Bone marrow (tissue), 2 donors: ENCODE results near the gene PAQR4.

Experiments
- DNase-seq, 2 donors: peaks; one replicate each; lab custom pipeline; 2025; lab: John Stamatoyannopoulos, UW

Gene PAQR4

DNA sequence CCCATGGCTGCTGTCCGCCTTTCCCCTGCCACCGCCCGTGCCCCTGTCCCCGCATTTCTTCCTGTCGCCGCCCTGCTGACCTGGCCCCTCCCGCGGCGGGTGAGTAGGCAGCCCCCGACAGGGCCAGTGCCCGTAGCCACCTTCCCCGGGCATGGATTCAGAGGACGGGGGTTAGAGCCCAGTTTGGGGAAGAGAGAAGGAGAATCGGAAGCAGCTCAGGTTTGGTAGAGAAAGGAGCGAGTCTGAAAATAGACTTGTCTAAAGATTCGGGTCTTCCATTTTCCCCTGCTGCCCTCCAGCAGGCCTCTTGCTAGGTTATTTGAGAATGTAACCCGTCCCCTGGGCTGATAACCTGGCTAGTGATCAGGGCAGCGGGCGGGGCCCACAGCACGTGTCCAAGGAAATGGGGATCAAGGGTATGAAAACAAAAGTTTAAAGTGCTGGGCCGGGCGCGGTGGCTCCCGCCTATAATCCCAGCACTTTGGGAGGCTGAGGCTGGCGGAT, 35.7 kb downstream of the PAQR4 start:
- DNase-seq: no peak

DNA sequence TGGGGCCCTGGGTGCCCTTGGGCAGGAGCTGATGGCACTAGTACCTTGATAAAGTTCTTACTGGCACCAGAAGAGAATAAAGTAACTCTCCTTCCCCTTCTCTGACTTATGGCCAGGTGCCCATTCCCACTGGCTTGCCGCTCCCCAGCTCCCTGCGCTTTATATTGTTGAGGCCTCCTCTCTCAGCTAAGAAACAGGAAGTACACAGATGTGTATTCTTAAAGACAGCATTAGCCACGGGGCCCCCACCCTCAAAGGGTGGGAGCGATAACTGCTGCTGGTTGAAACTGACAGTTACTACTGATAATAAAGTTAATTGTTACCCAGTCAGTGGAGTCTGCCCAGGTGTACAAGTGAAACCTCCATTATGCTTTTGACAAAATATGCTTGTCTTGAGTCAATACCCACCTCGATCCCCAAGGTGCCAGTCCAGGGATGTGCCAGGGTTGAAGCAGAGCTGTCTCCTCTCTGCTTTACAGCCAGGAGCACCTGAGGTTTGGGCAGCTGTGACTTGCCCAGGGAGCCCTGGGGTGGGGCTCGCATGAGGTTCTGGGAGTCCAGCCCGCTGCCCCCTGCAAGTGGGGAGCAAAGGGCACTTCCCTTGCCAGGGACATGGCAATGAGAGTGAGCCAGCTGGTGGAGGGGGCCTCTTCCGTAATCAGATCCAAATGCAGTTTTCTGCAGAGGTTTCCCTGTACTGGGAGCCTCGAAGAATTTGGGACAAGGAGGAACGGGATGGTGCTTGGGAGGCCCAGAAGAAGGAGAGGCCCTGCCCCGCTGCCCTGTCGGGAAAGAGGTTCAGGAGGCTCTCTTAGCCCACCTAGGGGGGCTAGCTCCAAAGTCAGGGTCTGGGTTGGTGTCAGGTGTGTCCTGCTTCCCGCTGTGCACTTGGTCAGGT, 38.2 kb downstream of the PAQR4 start:
- no peak for DNase-seq

DNA sequence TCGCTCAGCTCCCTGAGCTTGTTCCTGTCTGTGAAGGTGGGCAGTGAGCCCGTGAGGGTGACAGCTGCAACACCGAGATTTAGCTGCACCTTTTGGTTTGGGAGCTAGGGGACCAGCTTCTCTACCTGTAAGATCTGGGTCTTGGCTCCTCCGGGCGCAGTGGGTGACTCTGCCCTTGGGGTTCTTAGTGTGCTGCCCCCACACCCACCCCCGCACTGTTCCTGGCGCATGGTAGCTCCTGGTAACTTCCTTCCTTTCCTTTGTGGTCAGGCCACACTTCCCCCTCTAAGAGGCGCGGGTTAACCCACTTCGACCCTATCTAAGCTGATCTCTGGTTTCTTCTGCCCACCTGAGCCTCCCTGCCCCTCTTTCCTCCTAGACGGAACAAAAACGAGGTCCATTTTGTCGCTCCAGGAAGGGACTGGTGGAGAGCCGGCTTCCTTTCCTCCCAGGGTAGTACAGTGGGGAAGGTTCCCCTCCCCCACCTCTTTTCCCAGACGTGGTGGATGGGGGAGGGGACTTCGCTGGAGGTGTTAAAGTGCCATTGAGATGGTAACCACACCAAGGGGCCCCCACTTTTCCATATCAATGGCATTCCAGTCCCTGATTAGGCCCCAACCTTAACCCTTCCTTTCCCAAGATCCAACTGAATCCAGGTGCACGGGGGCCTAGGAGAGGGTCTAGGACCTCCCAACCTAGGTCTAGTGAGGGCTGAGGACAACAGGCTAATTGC, 39.0 kb downstream of the PAQR4 start:
- peak in 1 of 2 donors; percentile 24 for DNase-seq

DNA sequence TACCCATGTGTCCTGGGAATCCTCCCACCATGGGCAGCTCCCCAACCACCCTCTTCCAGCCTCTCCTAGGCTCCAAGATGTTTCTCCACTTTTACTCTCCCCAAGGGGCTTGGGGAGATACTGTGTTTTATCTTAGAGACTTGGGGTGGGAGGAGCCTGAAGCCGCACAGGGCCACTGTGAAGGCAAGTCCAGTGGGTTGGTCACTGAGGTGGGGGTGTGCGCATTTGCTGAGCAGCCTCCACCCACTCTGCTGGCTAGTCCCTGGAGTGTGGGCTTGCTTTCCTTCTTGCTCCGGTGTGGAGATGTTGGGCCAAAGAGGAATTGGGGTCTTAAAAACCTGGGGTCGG, 39.5 kb downstream of the PAQR4 start:
- no peak for DNase-seq

- DNase-seq: no peak
These were observed 40.6 kb downstream of the PAQR4 start for GRCh38 chr16:3009568-3010390.

- no peak for DNase-seq
These were observed 41.4 kb downstream of the PAQR4 start for GRCh38 chr16:3010510-3010909.

DNA sequence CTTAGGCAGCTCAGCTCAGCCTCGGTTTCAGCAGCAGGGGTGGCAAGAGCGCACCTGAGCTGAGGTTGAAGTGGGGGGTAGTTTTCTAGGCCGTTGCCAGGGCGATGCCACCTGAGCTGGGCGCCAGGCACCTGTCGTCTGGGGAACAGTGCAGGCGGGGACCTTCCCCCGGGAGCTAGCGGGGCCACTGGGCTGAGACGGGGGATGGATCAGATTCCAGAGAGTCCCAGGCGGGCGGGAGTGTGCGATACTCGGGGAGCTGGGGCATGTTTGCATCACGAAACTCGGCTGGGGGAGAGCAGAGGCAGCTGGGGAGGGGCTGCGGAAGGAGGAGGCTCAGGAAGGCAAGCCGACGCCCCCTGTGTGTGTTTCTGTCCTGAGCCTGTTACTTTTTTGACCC, 43.1 kb downstream of the PAQR4 start:
- no peak for DNase-seq

- no peak for DNase-seq
These were observed 43.8 kb downstream of the PAQR4 start, which contains the start of gene CLDN9 for GRCh38 chr16:3012828-3013420. Gene CLDN9, plus strand, starts transcription at chr16:3012923. Its CDS starts 440 bp downstream, at chr16:3013363.

DNA sequence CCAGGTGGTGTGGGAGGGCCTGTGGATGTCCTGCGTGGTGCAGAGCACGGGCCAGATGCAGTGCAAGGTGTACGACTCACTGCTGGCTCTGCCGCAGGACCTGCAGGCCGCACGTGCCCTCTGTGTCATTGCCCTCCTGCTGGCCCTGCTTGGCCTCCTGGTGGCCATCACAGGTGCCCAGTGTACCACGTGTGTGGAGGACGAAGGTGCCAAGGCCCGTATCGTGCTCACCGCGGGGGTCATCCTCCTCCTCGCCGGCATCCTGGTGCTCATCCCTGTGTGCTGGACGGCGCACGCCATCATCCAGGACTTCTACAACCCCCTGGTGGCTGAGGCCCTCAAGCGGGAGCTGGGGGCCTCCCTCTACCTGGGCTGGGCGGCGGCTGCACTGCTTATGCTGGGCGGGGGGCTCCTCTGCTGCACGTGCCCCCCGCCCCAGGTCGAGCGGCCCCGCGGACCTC, 44.4 kb downstream of the PAQR4 start:
- no peak for DNase-seq

DNA sequence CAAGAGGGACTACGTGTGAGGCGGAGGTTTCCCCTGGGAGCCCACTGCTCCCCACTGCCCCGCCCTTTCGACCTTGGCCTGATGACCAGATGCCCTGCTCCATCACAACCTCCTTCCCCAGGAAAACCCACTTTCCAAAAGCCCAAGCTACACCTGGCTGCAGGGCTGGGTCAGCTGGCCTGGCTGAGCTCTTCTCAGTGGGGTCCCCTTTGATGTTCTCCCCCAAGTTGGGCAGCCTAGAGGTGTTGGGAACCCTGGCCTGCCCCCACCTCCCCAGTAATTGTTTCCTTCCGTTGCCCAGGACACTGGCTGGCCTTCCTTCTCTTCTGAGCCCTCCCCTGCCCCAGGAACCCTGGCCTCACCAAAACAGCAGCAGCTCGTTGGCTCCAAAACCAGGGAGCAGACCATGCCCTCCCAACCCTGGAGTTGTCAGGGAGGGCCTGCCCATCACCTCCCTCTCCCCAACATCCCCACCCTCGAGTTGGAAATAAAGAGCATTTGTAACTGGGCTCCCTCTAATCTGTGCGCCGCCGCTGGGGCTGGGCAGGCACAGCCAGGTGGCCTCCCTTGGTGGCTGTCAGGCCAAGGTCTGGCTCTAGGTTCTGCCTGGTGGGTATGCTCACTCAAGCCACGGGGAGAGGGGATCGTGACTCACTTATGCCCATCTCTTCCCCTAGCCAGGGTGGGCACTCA, 45.0 kb downstream of the PAQR4 start:
- DNase-seq: no peak

GRCh38 chr16:3014971-3015370, 45.8 kb downstream of the PAQR4 start:
- no peak for DNase-seq

DNA sequence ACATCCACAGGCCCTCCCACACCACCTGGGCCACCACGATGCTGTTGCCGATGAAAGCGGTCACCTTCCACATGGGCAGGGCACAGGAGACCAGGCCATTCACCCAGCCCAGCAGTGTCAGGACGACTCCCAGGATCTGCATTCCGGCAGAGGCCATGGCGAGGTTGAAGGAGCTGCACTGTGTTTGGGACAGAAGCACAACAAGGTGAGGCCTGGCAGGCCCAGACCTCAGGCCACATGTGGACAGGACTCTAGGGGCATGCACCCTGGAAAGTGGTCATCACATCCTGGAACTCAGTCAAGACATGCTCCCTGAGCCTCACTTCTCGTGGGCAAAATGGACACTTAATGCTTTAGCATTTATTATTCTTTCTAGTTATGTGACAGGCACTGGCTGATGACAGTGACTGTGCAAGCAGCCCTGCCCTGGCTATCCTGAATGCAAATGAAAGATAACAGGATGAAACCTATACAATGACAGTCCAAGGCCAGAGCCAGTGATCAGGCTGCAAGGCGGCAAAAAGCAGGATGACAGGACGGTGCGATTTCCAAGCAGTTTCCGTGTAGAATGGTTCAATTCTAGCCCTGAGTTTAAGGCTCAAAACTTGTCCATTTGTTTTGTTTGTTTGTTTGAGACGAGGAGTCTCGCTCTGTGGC, 46.8 kb downstream of the PAQR4 start:
- no peak for DNase-seq

- DNase-seq: no peak
These were observed 48.2 kb downstream of the PAQR4 start for GRCh38 chr16:3017344-3017743.

- no peak for DNase-seq
These were observed 48.8 kb downstream of the PAQR4 start, which contains the start of gene CLDN6 for GRCh38 chr16:3017794-3018506. Gene CLDN6, minus strand, starts transcription at chr16:3018183. Its CDS starts 2,162 bp downstream, at chr16:3016021.

GRCh38 chr16:3019594-3020246, 50.6 kb downstream of the PAQR4 start:
- DNase-seq: no peak

- DNase-seq: peak; percentile 44 to 60
These were observed 51.1 kb downstream of the PAQR4 start, which contains the start of gene TNFRSF12A for GRCh38 chr16:3020247-3020603. Gene TNFRSF12A, plus strand, starts transcription at chr16:3020368. Its CDS starts 30 bp downstream, at chr16:3020398.

- DNase-seq: peak; percentile 58 to 64
These were observed 51.7 kb downstream of the PAQR4 start for GRCh38 chr16:3020604-3021448.
